Bladder microvascular endothelial cell (primary cell): Measurements from ENCODE around the gene BSG. TPM values are rescaled to one million over a fixed set of nuclear protein-coding genes. Genes with fewer than 3 reads are reported as not detected.

Experiments
- total RNA-seq: library from RNA; depleted of rRNA; stranded (reverse); fragments of >200 nt; gene quantifications from 2 replicates; pipeline ENCODE4 v1.2.3, GENCODE V29; 2014

The BSG gene
- 219 and 355 TPM in 2 replicates for total RNA-seq

GRCh38 chr19:572140-572742 lies at the start of gene BSG:
Gene BSG (plus strand): TSS chr19:572596. CDS start chr19:572635, 39 bp downstream.

DNA sequence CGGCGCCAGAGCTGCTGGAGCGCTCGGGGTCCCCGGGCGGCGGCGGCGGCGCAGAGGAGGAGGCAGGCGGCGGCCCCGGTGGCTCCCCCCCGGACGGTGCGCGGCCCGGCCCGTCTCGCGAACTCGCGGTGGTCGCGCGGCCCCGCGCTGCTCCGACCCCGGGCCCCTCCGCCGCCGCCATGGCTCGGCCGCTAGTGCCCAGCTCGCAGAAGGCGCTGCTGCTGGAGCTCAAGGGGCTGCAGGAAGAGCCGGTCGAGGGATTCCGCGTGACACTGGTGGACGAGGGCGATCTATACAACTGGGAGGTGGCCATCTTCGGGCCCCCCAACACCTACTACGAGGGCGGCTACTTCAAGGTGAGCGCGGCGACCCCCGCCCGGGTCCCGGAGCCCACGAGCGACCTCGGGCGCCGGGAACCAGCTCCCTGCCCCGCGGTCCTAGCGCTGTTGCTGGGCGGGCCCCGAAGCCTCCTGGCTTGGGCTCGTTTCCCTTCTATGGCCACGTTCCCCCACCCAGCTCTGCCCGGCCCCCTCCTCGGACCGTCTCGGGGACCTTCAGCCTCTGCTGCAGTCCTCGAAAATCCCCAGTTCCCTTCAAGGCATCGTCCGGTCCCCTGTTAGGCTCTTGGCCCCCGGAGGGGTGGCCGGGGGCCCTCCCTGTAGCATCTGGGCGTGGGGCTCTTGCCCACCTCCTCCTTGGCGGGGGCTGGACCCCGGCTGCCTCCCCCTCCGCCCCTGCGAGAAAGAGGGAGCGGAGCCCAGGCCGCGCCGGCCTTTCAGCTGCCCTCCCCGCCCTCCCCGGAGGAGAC lies 40.4 kb upstream of the BSG start, which contains the start of gene CDC34:
Gene CDC34, plus strand, starts transcription at position 8 of the 808 bp plus-strand sequence. Its CDS starts 172 bp downstream, at position 180.

DNA sequence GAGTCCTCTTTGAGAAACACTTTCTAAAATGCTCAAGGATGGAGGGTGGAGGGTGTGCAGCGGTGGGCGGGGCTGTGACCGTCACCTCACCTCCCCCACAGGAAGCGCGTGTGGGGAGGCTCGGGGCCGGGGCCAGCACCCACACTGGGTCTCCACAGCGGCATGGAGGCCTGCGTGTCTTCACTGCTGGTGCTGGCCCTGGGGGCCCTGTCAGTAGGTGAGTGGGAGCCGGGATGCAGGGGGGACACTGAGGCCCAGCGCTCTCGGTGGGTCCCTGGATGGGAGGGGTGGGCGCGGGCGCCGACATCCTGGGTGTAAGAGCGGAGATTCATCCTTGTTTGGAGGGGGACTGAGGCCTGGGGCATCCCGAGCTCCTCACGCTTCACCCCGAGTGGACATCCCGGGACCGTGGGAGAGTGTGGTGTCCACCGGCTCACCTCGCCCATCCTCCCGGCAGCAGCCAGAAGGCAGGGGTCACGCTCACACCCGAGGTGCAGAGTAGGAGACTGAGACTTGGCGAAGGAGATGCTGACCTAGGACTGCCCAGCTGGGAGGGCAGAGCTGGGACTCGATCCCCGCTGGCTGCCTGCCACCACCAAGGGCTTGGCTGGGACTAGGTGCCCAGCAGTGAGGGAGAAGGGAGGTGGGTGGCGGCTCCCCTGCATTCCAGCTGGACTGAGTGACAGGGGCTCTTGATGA lies 28.3 kb upstream of the BSG start, which contains the start of gene GZMM:
Gene GZMM, plus strand, starts transcription at position 144 of the 699 bp plus-strand sequence. Its CDS starts 19 bp downstream, at position 163.

GRCh38 chr19:589693-590395 lies 17.4 kb downstream of the BSG start, which contains the start of gene HCN2:
Gene HCN2 (plus strand): TSS chr19:589881. CDS start chr19:589946, 65 bp downstream.

Other genes starting within 250 kb of the BSG start
- gene MIER2, start 227.8 kb upstream of the BSG start, total RNA-seq = 11.8 and 35.4 TPM in 2 replicates
- gene C2CD4C, start 163.4 kb upstream of the BSG start, total RNA-seq = 0.32 and 3.5 TPM in 2 replicates
- 1.8 and 15.8 TPM in 2 replicates for gene SHC2, start 111.6 kb upstream of the BSG start, total RNA-seq
- gene MADCAM1, start 76.1 kb upstream of the BSG start, total RNA-seq = 0.06 TPM in 1 of 2 replicates, not detected in the other
- gene TPGS1, start 65.1 kb upstream of the BSG start, total RNA-seq = 14.0 and 34.5 TPM in 2 replicates
- gene CDC34, start 40.8 kb upstream of the BSG start, total RNA-seq = 104 and 109 TPM in 2 replicates
- gene GZMM, start 28.5 kb upstream of the BSG start, total RNA-seq = not detected in 2 replicates
- 0.32 and 1.8 TPM in 2 replicates for gene HCN2, start 17.3 kb downstream of the BSG start, total RNA-seq
- gene POLRMT, start 60.9 kb downstream of the BSG start, total RNA-seq = 19.3 and 34.0 TPM in 2 replicates
- under 0.01 TPM in 1 of 2 replicates, not detected in the other for gene FGF22, start 67.3 kb downstream of the BSG start, total RNA-seq
- 17.3 and 25.2 TPM in 2 replicates for gene RNF126, start 90.6 kb downstream of the BSG start, total RNA-seq
- 4.5 and 13.2 TPM in 2 replicates for gene FSTL3, start 103.8 kb downstream of the BSG start, total RNA-seq
- 0.16 TPM in 1 of 2 replicates, not detected in the other for gene PRSS57, start 122.9 kb downstream of the BSG start, total RNA-seq
- 13.6 and 65.8 TPM in 2 replicates for gene PALM, start 136.3 kb downstream of the BSG start, total RNA-seq
- gene MISP, start 178.5 kb downstream of the BSG start, total RNA-seq = not detected in 2 replicates
- 107 and 233 TPM in 2 replicates for gene PTBP1, start 224.9 kb downstream of the BSG start, total RNA-seq
- 0.13 and 0.16 TPM in 2 replicates for gene PLPPR3, start 249.4 kb downstream of the BSG start, total RNA-seq